GM12892 (cell line): Measurements from ENCODE around the gene PC.

ENCODE experiments used
- POLR2A ChIP-seq: IDR thresholded peaks from 2 replicates; pipeline ENCODE4 v1.6.1; 2011; ENCODE audit warnings: low read depth, low read length, control low read depth
- POLR2AphosphoS5 ChIP-seq: IDR thresholded peaks from 2 replicates; pipeline ENCODE4 v1.6.1; 2011; ENCODE audit warnings: low read depth, low read length, control low read depth

GRCh38 chr11:66843776-66844495 is 114.2 kb downstream of the PC start:
- TF ChIP-seq POLR2AphosphoS5, result no peak
- no peak for TF ChIP-seq POLR2A
